ENCODE data around the gene CCDC15. TPM values are rescaled to one million over a fixed set of nuclear protein-coding genes. Genes with fewer than 3 reads are reported as not detected.
"Not testable (repeated sequence)": the region's sequence is repeated elsewhere in the genome, so short reads cannot be mapped to it uniquely, and the experiment has no call there.

Gene CCDC15
- total RNA-seq, 1 experiment from 2014 or later: 2.7 TPM

- no peak for DNase-seq (ENCODE audit: low read depth in 1 of 2, low spot score in 2 of 2)
- H3K27ac ChIP-seq: no peak overlapping the region
- no peaks in the 10 kb centered on the region for H3K4me1 ChIP-seq (replicated peaks)
- no peaks in the 10 kb centered on the region for H3K27me3 ChIP-seq (replicated peaks)
- no peaks in the 10 kb centered on the region for H3K9me3 ChIP-seq (replicated peaks)
- H3K4me3 ChIP-seq: no peak overlapping the region
- no peaks in the 10 kb centered on the region for H3K36me3 ChIP-seq
Measured at GRCh38 chr11:125055107-125055715, 101.2 kb downstream of the CCDC15 start.

- not testable (repeated sequence) for H3K27ac ChIP-seq; H3K9me3 ChIP-seq (replicated peaks); DNase-seq (ENCODE audit: low read depth in 1 of 2, low spot score in 2 of 2); H3K36me3 ChIP-seq; H3K4me1 ChIP-seq (replicated peaks); H3K27me3 ChIP-seq (replicated peaks); H3K4me3 ChIP-seq
Measured at GRCh38 chr11:125056111-125056510, 102.1 kb downstream of the CCDC15 start.

- H3K4me1 ChIP-seq (replicated peaks): no peaks in the 10 kb centered on the region
- H3K9me3 ChIP-seq (replicated peaks): no peaks in the 10 kb centered on the region
- no peak for DNase-seq (ENCODE audit: low read depth in 1 of 2, low spot score in 2 of 2)
- H3K27ac ChIP-seq: no peak overlapping the region
- no peaks in the 10 kb centered on the region for H3K27me3 ChIP-seq (replicated peaks)
- no peaks in the 10 kb centered on the region for H3K36me3 ChIP-seq
- no peak overlapping the region for H3K4me3 ChIP-seq
Measured at GRCh38 chr11:125056931-125057692, 103.1 kb downstream of the CCDC15 start.

- no peaks in the 10 kb centered on the region for H3K4me1 ChIP-seq (replicated peaks)
- no peaks in the 10 kb centered on the region for H3K9me3 ChIP-seq (replicated peaks)
- H3K36me3 ChIP-seq: no peaks in the 10 kb centered on the region
- H3K27me3 ChIP-seq (replicated peaks): no peaks in the 10 kb centered on the region
- no peak overlapping the region for H3K27ac ChIP-seq
- no peak for DNase-seq (ENCODE audit: low read depth in 1 of 2, low spot score in 2 of 2)
- H3K4me3 ChIP-seq: no peak overlapping the region
Measured at GRCh38 chr11:125057693-125058016, 103.7 kb downstream of the CCDC15 start.

- Histone ChIP-seq H3K27ac (no peak overlapping the region), H3K9me3 (replicated peaks) (no peaks in the 10 kb centered on the region), H3K4me1 (replicated peaks) (peaks cover 5% of the 10 kb centered on the region), H3K4me3 (no peak overlapping the region), H3K27me3 (replicated peaks) (peaks cover 11% of the 10 kb centered on the region; the same call in 1 of the 2 replicates), H3K36me3 (no peaks in the 10 kb centered on the region)
- no peak for DNase-seq (ENCODE audit: low read depth in 1 of 2, low spot score in 2 of 2)
Measured at GRCh38 chr11:125061281-125061680, 107.3 kb downstream of the CCDC15 start.

- Histone ChIP-seq H3K27me3 (replicated peaks) (peaks cover 11% of the 10 kb centered on the region; the same call in 1 of the 2 replicates), H3K27ac (no peak overlapping the region), H3K4me1 (replicated peaks) (peaks cover 5% of the 10 kb centered on the region), H3K36me3 (no peaks in the 10 kb centered on the region), H3K4me3 (peak overlapping the region; percentile 42), H3K9me3 (replicated peaks) (no peaks in the 10 kb centered on the region)
- peak in 1 of 2 experiments; percentile 32 for DNase-seq (ENCODE audit: low read depth in 1 of 2, low spot score in 2 of 2)
Measured at GRCh38 chr11:125062218-125062930, 108.4 kb downstream of the CCDC15 start.

- Histone ChIP-seq H3K4me1 (replicated peaks) (peaks cover 5% of the 10 kb centered on the region), H3K27me3 (replicated peaks) (peaks cover 11% of the 10 kb centered on the region; the same call in 1 of the 2 replicates), H3K4me3 (peak within 1 kb of the TSS; percentile 42), H3K36me3 (no peaks in the 10 kb centered on the region), H3K27ac (no peak within 1 kb of the TSS), H3K9me3 (replicated peaks) (no peaks in the 10 kb centered on the region)
- peak; percentile 32 to 48 for DNase-seq (ENCODE audit: low read depth in 1 of 2, low spot score in 2 of 2)
Measured at GRCh38 chr11:125062931-125063428, 109.0 kb downstream of the CCDC15 start, which contains the start of gene SLC37A2. Gene SLC37A2, plus strand, starts transcription at chr11:125063305. Its CDS starts 63 bp downstream, at chr11:125063368.

GRCh38 chr11:125063429-125064043 lies 109.5 kb downstream of the CCDC15 start:
- H3K4me1 ChIP-seq (replicated peaks): peaks cover 5% of the 10 kb centered on the region
- no peak overlapping the region for H3K27ac ChIP-seq
- DNase-seq (ENCODE audit: low read depth in 1 of 2, low spot score in 2 of 2): no peak
- H3K36me3 ChIP-seq: no peaks in the 10 kb centered on the region
- no peaks in the 10 kb centered on the region for H3K9me3 ChIP-seq (replicated peaks)
- H3K4me3 ChIP-seq: peak overlapping the region; percentile 42
- peaks cover 11% of the 10 kb centered on the region; the same call in 1 of the 2 replicates for H3K27me3 ChIP-seq (replicated peaks)

GRCh38 chr11:125064070-125064469 lies 110.1 kb downstream of the CCDC15 start:
- H3K4me1 ChIP-seq (replicated peaks): peaks cover 5% of the 10 kb centered on the region
- H3K27me3 ChIP-seq (replicated peaks): peaks cover 11% of the 10 kb centered on the region; the same call in 1 of the 2 replicates
- no peak for DNase-seq (ENCODE audit: low read depth in 1 of 2, low spot score in 2 of 2)
- H3K9me3 ChIP-seq (replicated peaks): no peaks in the 10 kb centered on the region
- no peak overlapping the region for H3K4me3 ChIP-seq
- H3K36me3 ChIP-seq: no peaks in the 10 kb centered on the region
- no peak overlapping the region for H3K27ac ChIP-seq

- H3K4me1 ChIP-seq (replicated peaks): peaks cover 4% of the 10 kb centered on the region
Measured at GRCh38 chr11:125068368-125068767, 114.4 kb downstream of the CCDC15 start.

GRCh38 chr11:125069008-125069407 lies 115.0 kb downstream of the CCDC15 start:
- H3K27ac ChIP-seq: no peak overlapping the region
- H3K27me3 ChIP-seq (replicated peaks): peaks cover 8% of the 10 kb centered on the region; the same call in 1 of the 2 replicates
- no peak for DNase-seq (ENCODE audit: low read depth in 1 of 2, low spot score in 2 of 2)
- no peaks in the 10 kb centered on the region for H3K4me1 ChIP-seq (replicated peaks)
- H3K36me3 ChIP-seq: no peaks in the 10 kb centered on the region
- no peaks in the 10 kb centered on the region for H3K9me3 ChIP-seq (replicated peaks)
- H3K4me3 ChIP-seq: no peak overlapping the region

More at GRCh38 chr11:125068368-125068767, 114.4 kb downstream of the CCDC15 start:
- peaks cover 11% of the 10 kb centered on the region; the same call in 1 of the 2 replicates for H3K27me3 ChIP-seq (replicated peaks)
- H3K36me3 ChIP-seq: no peaks in the 10 kb centered on the region
- H3K9me3 ChIP-seq (replicated peaks): no peaks in the 10 kb centered on the region
- no peak for DNase-seq (ENCODE audit: low read depth in 1 of 2, low spot score in 2 of 2)
- H3K27ac ChIP-seq: no peak overlapping the region
- no peak overlapping the region for H3K4me3 ChIP-seq

- no peaks in the 10 kb centered on the region for H3K36me3 ChIP-seq
- H3K4me1 ChIP-seq (replicated peaks): no peaks in the 10 kb centered on the region
- no peak overlapping the region for H3K4me3 ChIP-seq
- H3K27ac ChIP-seq: no peak overlapping the region
- H3K27me3 ChIP-seq (replicated peaks): peaks cover 3% of the 10 kb centered on the region; the same call in 1 of the 2 replicates
- no peak for DNase-seq (ENCODE audit: low read depth in 1 of 2, low spot score in 2 of 2)
- H3K9me3 ChIP-seq (replicated peaks): no peaks in the 10 kb centered on the region
Measured at GRCh38 chr11:125069796-125070195, 115.8 kb downstream of the CCDC15 start.

- no peaks in the 10 kb centered on the region for H3K9me3 ChIP-seq (replicated peaks)
- no peak for DNase-seq (ENCODE audit: low read depth in 1 of 2, low spot score in 2 of 2)
- H3K4me3 ChIP-seq: no peak overlapping the region
- H3K27ac ChIP-seq: no peak overlapping the region
- H3K36me3 ChIP-seq: no peaks in the 10 kb centered on the region
- H3K4me1 ChIP-seq (replicated peaks): no peaks in the 10 kb centered on the region
- no peaks in the 10 kb centered on the region for H3K27me3 ChIP-seq (replicated peaks)
Measured at GRCh38 chr11:125070699-125071254, 116.8 kb downstream of the CCDC15 start.
